LNCaP clone FGC (cell line): Measurements from ENCODE around the gene TCF7L1.

ENCODE experiments used
- DNase-seq: peaks from one replicate; pipeline ENCODE4 v3.0.0-alpha.2; 2011; ENCODE audit warnings: low read depth
- H3K4me3 ChIP-seq: 2 replicates; pipeline ENCODE4 v1.5.1; 2011; ENCODE audit warnings: mild to moderate bottlenecking, low read depth, low read length, control low read depth
- CTCF ChIP-seq: IDR thresholded peaks from 2 replicates; pipeline ENCODE4 v1.5.1; 2012; ENCODE audit warnings: mild to moderate bottlenecking; ENCODE audit not compliant: control insufficient read depth, insufficient read depth; ENCODE audit errors: extremely low read depth

The TCF7L1 gene

GRCh38 chr2:85254540-85255300 is 121.5 kb downstream of the TCF7L1 start:
- no peak overlapping the region for H3K4me3 ChIP-seq
- no peak for TF ChIP-seq CTCF

GRCh38 chr2:85255456-85255812 is 122.2 kb downstream of the TCF7L1 start:
- DNase-seq: no peak
- H3K4me3 ChIP-seq: no peak overlapping the region
- no peak for TF ChIP-seq CTCF

More at GRCh38 chr2:85254540-85255300, 121.5 kb downstream of the TCF7L1 start:
- DNase-seq: no peak

GRCh38 chr2:85255813-85256594 is 122.8 kb downstream of the TCF7L1 start:
- no peak for DNase-seq
- no peak overlapping the region for H3K4me3 ChIP-seq
- no peak for TF ChIP-seq CTCF

GRCh38 chr2:85257359-85257969 is 124.3 kb downstream of the TCF7L1 start:
- H3K4me3 ChIP-seq: no peak overlapping the region
- TF ChIP-seq CTCF: no peak
- no peak for DNase-seq

- no peak for TF ChIP-seq CTCF
- H3K4me3 ChIP-seq: no peak overlapping the region
- no peak for DNase-seq
Measured at GRCh38 chr2:85257970-85258605, 124.9 kb downstream of the TCF7L1 start.

- no peak for DNase-seq
- no peak for TF ChIP-seq CTCF
- no peak overlapping the region for H3K4me3 ChIP-seq
Measured at GRCh38 chr2:85259101-85259590, 126.0 kb downstream of the TCF7L1 start.
